CD14-positive monocyte (primary cell): ENCODE measurements around the gene IKBKE. TPM values are rescaled to one million over a fixed set of nuclear protein-coding genes. Genes with fewer than 3 reads are reported as not detected.
A peak's percentile ranks its signal among the peaks of the same experiment; 100 is the strongest.

ENCODE experiments used
- DNase-seq, 3 donors: peaks; one replicate each; pipeline ENCODE4 v3.0.0-alpha.2; 2011 to 2022
- H2AFZ ChIP-seq: 2 replicates; pipeline ENCODE4 v1.6.0; 2012; ENCODE audit warnings: mild to moderate bottlenecking, low read depth, low read length, inconsistent platforms; ENCODE audit not compliant: insufficient read depth, poor library complexity, severe bottlenecking
- H3K27ac ChIP-seq, 2 donors: 1 replicate in 1 of 2; 2 replicates in 1 of 2; pipeline ENCODE4 v1.5.1; 2012 to 2013; ENCODE audit warnings: low read length in 2 of 2, control low read depth in 1 of 2, inconsistent platforms in 1 of 2, low read depth in 1 of 2, mild to moderate bottlenecking in 1 of 2
- H3K27me3 ChIP-seq, 2 donors: one replicate each; pipeline versions ENCODE4 v1.6.0 to v1.6.1; 2011 to 2013; ENCODE audit warnings: low read length in 2 of 2; ENCODE audit not compliant: control insufficient read depth in 2 of 2, insufficient read depth in 2 of 2
- H3K36me3 ChIP-seq, 2 donors: replicated peaks in 1 of 2; 1 replicate in 1 of 2; 2 replicates in 1 of 2; pipeline versions ENCODE4 v1.5.1 to v1.6.1; 2012 to 2013; ENCODE audit warnings: low read length in 2 of 2, control low read depth in 1 of 2, inconsistent platforms in 1 of 2, mild to moderate bottlenecking in 1 of 2; ENCODE audit not compliant: insufficient read depth in 2 of 2, control insufficient read depth in 1 of 2
- H3K4me1 ChIP-seq, 2 donors: 1 replicate in 1 of 2; 2 replicates in 1 of 2; pipeline versions ENCODE4 v1.5.1 to v1.6.1; 2012 to 2013; ENCODE audit warnings: low read length in 2 of 2, control low read depth in 1 of 2, inconsistent platforms in 1 of 2, mild to moderate bottlenecking in 1 of 2, moderate library complexity in 1 of 2; ENCODE audit not compliant: insufficient read depth in 2 of 2, control insufficient read depth in 1 of 2
- H3K4me2 ChIP-seq: replicated peaks from 2 replicates; pipeline ENCODE3; 2012; ENCODE audit warnings: low read length, moderate library complexity, mild to moderate bottlenecking; ENCODE audit not compliant: poor library complexity, severe bottlenecking; ENCODE audit errors: extremely low read depth
- H3K4me3 ChIP-seq, 3 experiments: fragments of 200-600 bp in 1 of 3; sonication (generic) in 1 of 3; replicated peaks in 1 of 3; 1 replicate in 2 of 3; 2 replicates in 1 of 3; pipeline ENCODE4 v1.5.1; 2011 to 2013; ENCODE audit warnings: low read length in 3 of 3, mild to moderate bottlenecking in 3 of 3, control low read depth in 2 of 3, low read depth in 2 of 3, inconsistent platforms in 1 of 3, moderate library complexity in 1 of 3
- H3K79me2 ChIP-seq: 2 replicates; pipeline ENCODE4 v1.6.0; 2012; ENCODE audit warnings: mild to moderate bottlenecking, control low read depth, inconsistent platforms, low read length, moderate library complexity; ENCODE audit not compliant: insufficient read depth
- H3K9ac ChIP-seq: 2 replicates; pipeline ENCODE4 v1.6.0; 2017; ENCODE audit warnings: low read length, mild to moderate bottlenecking; ENCODE audit not compliant: insufficient read depth, poor library complexity, severe bottlenecking
- H3K9me3 ChIP-seq, 2 donors: replicated peaks in 1 of 2; 1 replicate in 1 of 2; 2 replicates in 1 of 2; pipeline versions ENCODE4 v1.5.1 to v1.6.1; 2012 to 2013; ENCODE audit warnings: low read length in 2 of 2, control low read depth in 1 of 2; ENCODE audit not compliant: control insufficient read depth in 1 of 2, insufficient read depth in 1 of 2
- H4K20me1 ChIP-seq: 2 replicates; pipeline ENCODE4 v1.6.0; 2012; ENCODE audit warnings: mild to moderate bottlenecking, low read length, control low read depth, moderate library complexity; ENCODE audit not compliant: insufficient read depth
- H3K27ac Mint-ChIP-seq, 7 donors: one replicate each; pipeline ENCODE4 v1.8.0; 2020; ENCODE audit warnings: mild to moderate bottlenecking in 7 of 7, mixed read lengths in 7 of 7, moderate library complexity in 6 of 7, inconsistent platforms in 2 of 7
- H3K27me3 Mint-ChIP-seq, 3 donors: one replicate each; pipeline ENCODE4 v1.8.0; 2021 to 2022; ENCODE audit warnings: low read depth in 3 of 3, mild to moderate bottlenecking in 3 of 3, mixed read lengths in 3 of 3, moderate library complexity in 3 of 3, inconsistent platforms in 1 of 3
- H3K36me3 Mint-ChIP-seq, 2 donors: one replicate each; pipeline ENCODE4 v1.8.0; 2020; ENCODE audit warnings: mixed read lengths in 2 of 2, inconsistent platforms in 1 of 2, mild to moderate bottlenecking in 1 of 2
- H3K4me1 Mint-ChIP-seq: one replicate; pipeline ENCODE4 v1.8.0; 2020; ENCODE audit warnings: mild to moderate bottlenecking, mixed read lengths
- H3K4me3 Mint-ChIP-seq, 2 donors: one replicate each; pipeline ENCODE4 v1.8.0; 2020; ENCODE audit warnings: mild to moderate bottlenecking in 2 of 2, mixed read lengths in 2 of 2, moderate library complexity in 1 of 2
- H3K9me3 Mint-ChIP-seq, 7 donors: one replicate each; pipeline ENCODE4 v1.8.0; 2020 to 2022; ENCODE audit warnings: mixed read lengths in 7 of 7, mild to moderate bottlenecking in 6 of 7, moderate library complexity in 6 of 7, inconsistent platforms in 2 of 7
- WGBS: methylation state at CpG from one replicate; pipeline ENCODE4 v1.1.5; 2013; ENCODE audit warnings: missing lambda C conversion rate; ENCODE audit not compliant: insufficient coverage; 5-methylcytosine and 5-hydroxymethylcytosine counted together
- intact Hi-C, 2 donors: fragments of 100-400 bp; cut with micrococcal nuclease; formaldehyde crosslinking; loops; one replicate each; pipeline versions ENCODE4 v1.15.0 to v1.15.1; 2023
- polyA plus RNA-seq, 3 donors: library from polyadenylated mRNA; depleted of rRNA in 1 of 3; unstranded in 2 of 3; stranded (reverse) in 1 of 3; fragments of 300-500 nt in 2 of 3; fragments of >200 nt in 1 of 3; fragmentation: Illumina TruSeq in 2 of 3; gene quantifications; 1 replicate in 2 of 3; 2 replicates in 1 of 3; pipeline ENCODE4 v1.2.3, GENCODE V29; 2012 to 2021
- TF ChIP-seq, protein P1 (sequence below): fragments of 200-600 bp; IDR thresholded peaks from one replicate; pipeline ENCODE4 v1.8.0; 2022; ENCODE audit warnings: antibody characterized with exemption, mild to moderate bottlenecking

IKBKE gene
- polyA plus RNA-seq, 3 donors: 35.6 to 40.7 (median 37.6) TPM

GRCh38 chr1:206512851-206513180 is 42.5 kb downstream of the IKBKE start:
- Histone ChIP-seq H3K36me3 (no peaks in the 10 kb centered on the region), H3K27ac (no peak overlapping the region), H3K79me2 (no peaks in the 10 kb centered on the region), H3K4me2 (no peak overlapping the region), H3K27me3 (peaks cover 26 to 33% of the 10 kb centered on the region in 2 donors), H2AFZ (no peak overlapping the region), H3K9me3 (no peaks in the 10 kb centered on the region), H4K20me1 (peaks cover 7% of the 10 kb centered on the region), H3K4me1 (peaks cover 40 to 49% of the 10 kb centered on the region in 2 donors), H3K9ac (no peak overlapping the region), H3K4me3 (no peak overlapping the region)
- Mint-ChIP-seq H3K4me1 (peaks cover 54% of the 10 kb centered on the region), H3K27ac (peak overlapping the region in 1 of 7 donors; percentile 28), H3K36me3 (peaks cover 9 to 19% of the 10 kb centered on the region in 2 donors), H3K9me3 (peaks cover 0 to 6% (median 4%) of the 10 kb centered on the region in 7 donors), H3K4me3 (no peak overlapping the region), H3K27me3 (peaks cover 29 to 53% (median 39%) of the 10 kb centered on the region in 3 donors)
- TF ChIP-seq, protein P1, sequence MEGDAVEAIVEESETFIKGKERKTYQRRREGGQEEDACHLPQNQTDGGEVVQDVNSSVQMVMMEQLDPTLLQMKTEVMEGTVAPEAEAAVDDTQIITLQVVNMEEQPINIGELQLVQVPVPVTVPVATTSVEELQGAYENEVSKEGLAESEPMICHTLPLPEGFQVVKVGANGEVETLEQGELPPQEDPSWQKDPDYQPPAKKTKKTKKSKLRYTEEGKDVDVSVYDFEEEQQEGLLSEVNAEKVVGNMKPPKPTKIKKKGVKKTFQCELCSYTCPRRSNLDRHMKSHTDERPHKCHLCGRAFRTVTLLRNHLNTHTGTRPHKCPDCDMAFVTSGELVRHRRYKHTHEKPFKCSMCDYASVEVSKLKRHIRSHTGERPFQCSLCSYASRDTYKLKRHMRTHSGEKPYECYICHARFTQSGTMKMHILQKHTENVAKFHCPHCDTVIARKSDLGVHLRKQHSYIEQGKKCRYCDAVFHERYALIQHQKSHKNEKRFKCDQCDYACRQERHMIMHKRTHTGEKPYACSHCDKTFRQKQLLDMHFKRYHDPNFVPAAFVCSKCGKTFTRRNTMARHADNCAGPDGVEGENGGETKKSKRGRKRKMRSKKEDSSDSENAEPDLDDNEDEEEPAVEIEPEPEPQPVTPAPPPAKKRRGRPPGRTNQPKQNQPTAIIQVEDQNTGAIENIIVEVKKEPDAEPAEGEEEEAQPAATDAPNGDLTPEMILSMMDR: no peak
- 93% methylated on average over 4 of the region's 4 CpGs for whole genome bisulfite sequencing
- DNase-seq: no peak
- intact Hi-C loops: no loop called here

- H3K4me1 Mint-ChIP-seq: peaks cover 47% of the 10 kb centered on the region
- H3K27ac ChIP-seq: no peak overlapping the region
- TF ChIP-seq, protein P1: no peak
- H3K9ac ChIP-seq: no peak overlapping the region
- peaks cover 0 to 6% (median under 1%) of the 10 kb centered on the region in 7 donors for H3K9me3 Mint-ChIP-seq
- intact Hi-C loops: no loop called here
- H3K36me3 ChIP-seq: no peaks in the 10 kb centered on the region
- no peak overlapping the region for H2AFZ ChIP-seq
- no peaks in the 10 kb centered on the region for H3K79me2 ChIP-seq
- H3K4me3 ChIP-seq: no peak overlapping the region
- H4K20me1 ChIP-seq: peaks cover 7% of the 10 kb centered on the region
- H3K4me3 Mint-ChIP-seq: peak overlapping the region in 1 of 2 donors; percentile 39
- H3K27me3 ChIP-seq: peaks cover 19 to 32% of the 10 kb centered on the region in 2 donors
- H3K9me3 ChIP-seq: no peaks in the 10 kb centered on the region
- H3K4me2 ChIP-seq: no peak overlapping the region
- peaks cover 25 to 51% (median 38%) of the 10 kb centered on the region in 3 donors for H3K27me3 Mint-ChIP-seq
- 97% methylated on average over 10 of the region's 11 CpGs for WGBS
- H3K27ac Mint-ChIP-seq: peak overlapping the region in 4 of 7 donors; percentile 50 to 96 (median 74)
- peaks cover 33 to 42% of the 10 kb centered on the region in 2 donors for H3K4me1 ChIP-seq
- no peak for DNase-seq
- peaks cover 7 to 19% of the 10 kb centered on the region in 2 donors for H3K36me3 Mint-ChIP-seq
Measured at GRCh38 chr1:206513312-206514111, 43.2 kb downstream of the IKBKE start.
